GM23338 (cell line): ENCODE data around the gene CCDC120. TPM values are rescaled to one million over a fixed set of nuclear protein-coding genes. Genes with fewer than 3 reads are reported as not detected.

ENCODE experiments used
- ATAC-seq: fragments of 200-7000 bp; cut with Tn5 transposase; 3 replicates; pipeline ENCODE4 v1.9.1; 2020
- DNase-seq: peaks from one replicate; pipeline ENCODE4 v3.0.0-alpha.2; 2015; ENCODE audit warnings: low spot score
- H2AFZ ChIP-seq: fragments of 200-600 bp; sonication (generic); 2 replicates; pipeline ENCODE4 v1.8.0; 2016; ENCODE audit warnings: antibody characterized with exemption, mild to moderate bottlenecking, moderate library complexity
- H3F3A ChIP-seq: fragments of 200-600 bp; sonication (generic); replicated peaks from 2 replicates; pipeline ENCODE4 v1.8.0; 2017; ENCODE audit warnings: antibody characterized with exemption, mixed run types, low read depth
- H3K27ac ChIP-seq: fragments of 200-600 bp; sonication (generic); 2 replicates; pipeline ENCODE4 v1.6.1; 2016; ENCODE audit warnings: low read depth
- H3K27me3 ChIP-seq: fragments of 200-600 bp; sonication (generic); 2 replicates; pipeline ENCODE4 v1.8.0; 2016; ENCODE audit warnings: mild to moderate bottlenecking, mixed run types, moderate library complexity; ENCODE audit not compliant: insufficient read depth
- H3K36me3 ChIP-seq: fragments of 200-600 bp; sonication (generic); 2 replicates; pipeline ENCODE4 v1.8.0; 2016; ENCODE audit warnings: mild to moderate bottlenecking; ENCODE audit not compliant: insufficient read depth
- H3K4me1 ChIP-seq: fragments of 200-600 bp; sonication (generic); 2 replicates; pipeline ENCODE4 v1.8.0; 2016; ENCODE audit warnings: mild to moderate bottlenecking, moderate library complexity; ENCODE audit not compliant: insufficient read depth
- H3K4me2 ChIP-seq: fragments of 200-600 bp; sonication (generic); 2 replicates; pipeline ENCODE4 v1.7.1; 2017; ENCODE audit warnings: mixed run types
- H3K4me3 ChIP-seq: fragments of 200-600 bp; sonication (generic); 2 replicates; pipeline ENCODE4 v1.6.1; 2016; ENCODE audit warnings: mixed run types
- H3K79me2 ChIP-seq: fragments of 200-600 bp; sonication (generic); replicated peaks from 2 replicates; pipeline ENCODE4 v1.8.0; 2017; ENCODE audit warnings: mild to moderate bottlenecking; ENCODE audit not compliant: insufficient read depth
- H3K9me2 ChIP-seq: fragments of 200-600 bp; sonication (generic); 2 replicates; pipeline ENCODE4 v1.8.0; 2017; ENCODE audit not compliant: insufficient read depth
- H4K20me1 ChIP-seq: fragments of 200-600 bp; sonication (generic); replicated peaks from 2 replicates; pipeline ENCODE4 v1.8.0; 2017; ENCODE audit warnings: mild to moderate bottlenecking; ENCODE audit not compliant: insufficient read depth
- H3K27ac Mint-ChIP-seq: 2 replicates; pipeline ENCODE4 v1.8.0; 2020; ENCODE audit warnings: inconsistent platforms, mild to moderate bottlenecking, moderate library complexity, mixed read lengths
- H3K27me3 Mint-ChIP-seq: 3 replicates; pipeline ENCODE4 v1.8.0; 2022; ENCODE audit warnings: low read depth, mild to moderate bottlenecking, moderate library complexity, mixed read lengths, inconsistent platforms; ENCODE audit not compliant: insufficient read depth, poor library complexity
- H3K36me3 Mint-ChIP-seq: 3 replicates; pipeline ENCODE4 v1.8.0; 2021; ENCODE audit warnings: low read depth, mild to moderate bottlenecking, inconsistent platforms, moderate library complexity, mixed read lengths
- H3K4me1 Mint-ChIP-seq: 3 replicates; pipeline ENCODE4 v1.8.0; 2020; ENCODE audit warnings: mild to moderate bottlenecking, inconsistent platforms, mixed read lengths
- H3K4me3 Mint-ChIP-seq: 3 replicates; pipeline ENCODE4 v1.8.0; 2021; ENCODE audit warnings: moderate library complexity, mild to moderate bottlenecking, inconsistent platforms, mixed read lengths
- H3K9me3 Mint-ChIP-seq: 3 replicates; pipeline ENCODE4 v1.8.0; 2020; ENCODE audit warnings: moderate library complexity, mild to moderate bottlenecking, inconsistent platforms, mixed read lengths
- CREB1 ChIP-seq: fragments of 250-450 bp; sonication (Bioruptor Pico); IDR thresholded peaks from 2 replicates; pipeline ENCODE4 v1.5.0; 2020; ENCODE audit warnings: low read depth, mild to moderate bottlenecking, moderate library complexity
- EZH2 ChIP-seq: fragments of 200-600 bp; sonication (generic); IDR thresholded peaks from one replicate; pipeline ENCODE4 v1.8.0; 2017; ENCODE audit warnings: antibody characterized with exemption, mild to moderate bottlenecking, low read depth; ENCODE audit not compliant: unreplicated experiment
- EZH2phosphoT487 ChIP-seq: fragments of 200-600 bp; sonication (generic); IDR thresholded peaks from one replicate; pipeline ENCODE4 v1.8.1; 2018; ENCODE audit warnings: antibody characterized with exemption; ENCODE audit not compliant: unreplicated experiment
- JUNB ChIP-seq: IDR thresholded peaks from one replicate; pipeline ENCODE4 v1.6.1; 2016; ENCODE audit warnings: antibody characterized with exemption; ENCODE audit not compliant: unreplicated experiment
- NANOG ChIP-seq: IDR thresholded peaks from 2 replicates; pipeline ENCODE4 v1.6.1; 2016; ENCODE audit warnings: antibody characterized with exemption, borderline replicate concordance
- POLR2AphosphoS5 ChIP-seq: IDR thresholded peaks from 2 replicates; pipeline ENCODE4 v1.6.1; 2016; ENCODE audit warnings: antibody characterized with exemption, low read depth
- STAT1 ChIP-seq: IDR thresholded peaks from one replicate; pipeline ENCODE4 v1.6.1; 2016; ENCODE audit warnings: antibody characterized with exemption; ENCODE audit not compliant: unreplicated experiment
- ZNF114 ChIP-seq: fragments of 250-450 bp; sonication (Bioruptor Pico); IDR thresholded peaks from 2 replicates; pipeline ENCODE4 v1.5.0; 2020; ENCODE audit warnings: mild to moderate bottlenecking, moderate library complexity
- ZNF331 ChIP-seq: fragments of 250-450 bp; sonication (Bioruptor Pico); IDR thresholded peaks from 2 replicates; pipeline ENCODE4 v1.5.0; 2020; ENCODE audit warnings: low read depth, mild to moderate bottlenecking, moderate library complexity
- polyA plus RNA-seq: library from polyadenylated mRNA; unstranded; fragments of >200 nt; fragmentation: Nextera tagmentation; extraction: Ambion mirVana; gene quantifications from 2 replicates; pipeline ENCODE4 v1.2.1, GENCODE V29; 2016
- total RNA-seq: library from RNA; depleted of rRNA; stranded (reverse); fragments of >200 nt; shearing (Covaris generic); gene quantifications from 2 replicates; pipeline ENCODE4 v1.2.3, GENCODE V29; 2014
- TF ChIP-seq, protein P1 (sequence below): fragments of 250-450 bp; sonication (Bioruptor Pico); IDR thresholded peaks from 2 replicates; pipeline ENCODE4 v1.5.0; 2020; ENCODE audit warnings: mild to moderate bottlenecking, moderate library complexity
- TF ChIP-seq, protein P2 (sequence below): IDR thresholded peaks from 2 replicates; pipeline ENCODE4 v1.6.1; 2016; ENCODE audit warnings: antibody characterized with exemption
- TF ChIP-seq, protein P3 (sequence below): IDR thresholded peaks from one replicate; pipeline ENCODE4 v1.6.1; 2018; ENCODE audit warnings: antibody characterized with exemption; ENCODE audit not compliant: unreplicated experiment
- TF ChIP-seq, protein P4 (sequence below), 2 experiments: fragments of 200-600 bp in 1 of 2; sonication (generic) in 1 of 2; conservative IDR thresholded peaks; 2 replicates each; pipeline versions ENCODE4 v1.5.1 to v1.6.1; 2016 to 2017; ENCODE audit warnings: antibody characterized with exemption in 2 of 2, low read depth in 2 of 2, mild to moderate bottlenecking in 2 of 2, moderate library complexity in 1 of 2

CCDC120 gene
- total and polyA plus RNA-seq, 2 experiments from 2014 or later, result 3.3 to 9.9 TPM

DNA sequence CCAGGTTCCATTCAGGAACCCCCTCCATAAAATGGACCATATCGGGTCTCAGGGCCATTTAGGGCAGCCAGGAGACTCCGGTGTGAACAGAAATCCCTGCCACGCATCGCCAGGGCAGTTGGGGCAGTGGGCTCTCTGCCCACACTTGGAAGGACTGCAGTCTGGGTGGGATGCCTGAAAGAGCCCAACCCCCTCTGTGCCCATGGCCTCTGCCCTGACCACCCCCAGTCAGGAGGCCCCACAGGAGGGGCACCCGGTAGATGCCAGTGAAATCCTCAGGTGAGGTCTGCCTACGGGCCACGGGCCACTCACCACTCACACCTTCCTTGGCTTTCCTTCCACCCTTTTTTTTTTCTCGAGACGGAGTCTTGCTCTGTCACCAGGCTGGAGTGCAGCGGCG lies 10.2 kb downstream of the CCDC120 start:
- Mint-ChIP-seq H3K9me3 (no peaks in the 10 kb centered on the region; the same call in 1 of the 3 replicates), H3K36me3 (no peaks in the 10 kb centered on the region)
- DNase-seq, result no peak

More for the DNA sequence above, 10.2 kb downstream of the CCDC120 start:
- H3K27me3 ChIP-seq, result no peaks in the 10 kb centered on the region
- H3K4me3 ChIP-seq, result no peak overlapping the region
- no peak overlapping the region for H2AFZ ChIP-seq
- H3F3A ChIP-seq, result no peaks in the 10 kb centered on the region
- H3K4me1 Mint-ChIP-seq, result peaks cover 14% of the 10 kb centered on the region
- no peak overlapping the region for H3K27ac Mint-ChIP-seq
- H3K27me3 Mint-ChIP-seq, result peaks cover 13% of the 10 kb centered on the region
- H4K20me1 ChIP-seq, result no peaks in the 10 kb centered on the region
- peaks cover 4% of the 10 kb centered on the region; the same call in 1 of the 2 replicates for H3K79me2 ChIP-seq
- H3K4me1 ChIP-seq, result no peaks in the 10 kb centered on the region
- no peak for ATAC-seq
- H3K36me3 ChIP-seq, result no peaks in the 10 kb centered on the region
- no peak overlapping the region for H3K4me2 ChIP-seq
- H3K9me2 ChIP-seq, result no peaks in the 10 kb centered on the region
- no peak overlapping the region for H3K27ac ChIP-seq
- TF ChIP-seq JUNB (no peak), POLR2AphosphoS5 (no peak), ZNF114 (CRISPR knock-in tag) (no peak), ZNF331 (CRISPR knock-in tag) (no peak), NANOG (no peak), EZH2phosphoT487 (no peak), CREB1 (no peak), STAT1 (no peak), EZH2 (no peak)
- TF ChIP-seq, protein P1, sequence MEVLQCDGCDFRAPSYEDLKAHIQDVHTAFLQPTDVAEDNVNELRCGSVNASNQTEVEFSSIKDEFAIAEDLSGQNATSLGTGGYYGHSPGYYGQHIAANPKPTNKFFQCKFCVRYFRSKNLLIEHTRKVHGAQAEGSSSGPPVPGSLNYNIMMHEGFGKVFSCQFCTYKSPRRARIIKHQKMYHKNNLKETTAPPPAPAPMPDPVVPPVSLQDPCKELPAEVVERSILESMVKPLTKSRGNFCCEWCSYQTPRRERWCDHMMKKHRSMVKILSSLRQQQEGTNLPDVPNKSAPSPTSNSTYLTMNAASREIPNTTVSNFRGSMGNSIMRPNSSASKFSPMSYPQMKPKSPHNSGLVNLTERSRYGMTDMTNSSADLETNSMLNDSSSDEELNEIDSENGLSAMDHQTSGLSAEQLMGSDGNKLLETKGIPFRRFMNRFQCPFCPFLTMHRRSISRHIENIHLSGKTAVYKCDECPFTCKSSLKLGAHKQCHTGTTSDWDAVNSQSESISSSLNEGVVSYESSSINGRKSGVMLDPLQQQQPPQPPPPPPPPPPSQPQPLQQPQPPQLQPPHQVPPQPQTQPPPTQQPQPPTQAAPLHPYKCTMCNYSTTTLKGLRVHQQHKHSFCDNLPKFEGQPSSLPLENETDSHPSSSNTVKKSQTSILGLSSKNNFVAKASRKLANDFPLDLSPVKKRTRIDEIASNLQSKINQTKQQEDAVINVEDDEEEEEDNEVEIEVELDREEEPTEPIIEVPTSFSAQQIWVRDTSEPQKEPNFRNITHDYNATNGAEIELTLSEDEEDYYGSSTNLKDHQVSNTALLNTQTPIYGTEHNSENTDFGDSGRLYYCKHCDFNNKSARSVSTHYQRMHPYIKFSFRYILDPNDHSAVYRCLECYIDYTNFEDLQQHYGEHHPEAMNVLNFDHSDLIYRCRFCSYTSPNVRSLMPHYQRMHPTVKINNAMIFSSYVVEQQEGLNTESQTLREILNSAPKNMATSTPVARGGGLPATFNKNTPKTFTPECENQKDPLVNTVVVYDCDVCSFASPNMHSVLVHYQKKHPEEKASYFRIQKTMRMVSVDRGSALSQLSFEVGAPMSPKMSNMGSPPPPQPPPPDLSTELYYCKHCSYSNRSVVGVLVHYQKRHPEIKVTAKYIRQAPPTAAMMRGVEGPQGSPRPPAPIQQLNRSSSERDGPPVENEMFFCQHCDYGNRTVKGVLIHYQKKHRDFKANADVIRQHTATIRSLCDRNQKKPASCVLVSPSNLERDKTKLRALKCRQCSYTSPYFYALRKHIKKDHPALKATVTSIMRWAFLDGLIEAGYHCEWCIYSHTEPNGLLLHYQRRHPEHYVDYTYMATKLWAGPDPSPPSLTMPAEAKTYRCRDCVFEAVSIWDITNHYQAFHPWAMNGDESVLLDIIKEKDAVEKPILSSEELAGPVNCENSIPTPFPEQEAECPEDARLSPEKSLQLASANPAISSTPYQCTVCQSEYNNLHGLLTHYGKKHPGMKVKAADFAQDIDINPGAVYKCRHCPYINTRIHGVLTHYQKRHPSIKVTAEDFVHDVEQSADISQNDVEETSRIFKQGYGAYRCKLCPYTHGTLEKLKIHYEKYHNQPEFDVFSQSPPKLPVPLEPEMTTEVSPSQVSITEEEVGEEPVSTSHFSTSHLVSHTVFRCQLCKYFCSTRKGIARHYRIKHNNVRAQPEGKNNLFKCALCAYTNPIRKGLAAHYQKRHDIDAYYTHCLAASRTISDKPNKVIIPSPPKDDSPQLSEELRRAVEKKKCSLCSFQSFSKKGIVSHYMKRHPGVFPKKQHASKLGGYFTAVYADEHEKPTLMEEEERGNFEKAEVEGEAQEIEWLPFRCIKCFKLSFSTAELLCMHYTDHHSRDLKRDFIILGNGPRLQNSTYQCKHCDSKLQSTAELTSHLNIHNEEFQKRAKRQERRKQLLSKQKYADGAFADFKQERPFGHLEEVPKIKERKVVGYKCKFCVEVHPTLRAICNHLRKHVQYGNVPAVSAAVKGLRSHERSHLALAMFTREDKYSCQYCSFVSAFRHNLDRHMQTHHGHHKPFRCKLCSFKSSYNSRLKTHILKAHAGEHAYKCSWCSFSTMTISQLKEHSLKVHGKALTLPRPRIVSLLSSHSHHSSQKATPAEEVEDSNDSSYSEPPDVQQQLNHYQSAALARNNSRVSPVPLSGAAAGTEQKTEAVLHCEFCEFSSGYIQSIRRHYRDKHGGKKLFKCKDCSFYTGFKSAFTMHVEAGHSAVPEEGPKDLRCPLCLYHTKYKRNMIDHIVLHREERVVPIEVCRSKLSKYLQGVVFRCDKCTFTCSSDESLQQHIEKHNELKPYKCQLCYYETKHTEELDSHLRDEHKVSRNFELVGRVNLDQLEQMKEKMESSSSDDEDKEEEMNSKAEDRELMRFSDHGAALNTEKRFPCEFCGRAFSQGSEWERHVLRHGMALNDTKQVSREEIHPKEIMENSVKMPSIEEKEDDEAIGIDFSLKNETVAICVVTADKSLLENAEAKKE (CRISPR knock-in tag), result no peak
- TF ChIP-seq, protein P2, sequence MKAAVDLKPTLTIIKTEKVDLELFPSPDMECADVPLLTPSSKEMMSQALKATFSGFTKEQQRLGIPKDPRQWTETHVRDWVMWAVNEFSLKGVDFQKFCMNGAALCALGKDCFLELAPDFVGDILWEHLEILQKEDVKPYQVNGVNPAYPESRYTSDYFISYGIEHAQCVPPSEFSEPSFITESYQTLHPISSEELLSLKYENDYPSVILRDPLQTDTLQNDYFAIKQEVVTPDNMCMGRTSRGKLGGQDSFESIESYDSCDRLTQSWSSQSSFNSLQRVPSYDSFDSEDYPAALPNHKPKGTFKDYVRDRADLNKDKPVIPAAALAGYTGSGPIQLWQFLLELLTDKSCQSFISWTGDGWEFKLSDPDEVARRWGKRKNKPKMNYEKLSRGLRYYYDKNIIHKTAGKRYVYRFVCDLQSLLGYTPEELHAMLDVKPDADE, result no peak
- TF ChIP-seq, protein P3, sequence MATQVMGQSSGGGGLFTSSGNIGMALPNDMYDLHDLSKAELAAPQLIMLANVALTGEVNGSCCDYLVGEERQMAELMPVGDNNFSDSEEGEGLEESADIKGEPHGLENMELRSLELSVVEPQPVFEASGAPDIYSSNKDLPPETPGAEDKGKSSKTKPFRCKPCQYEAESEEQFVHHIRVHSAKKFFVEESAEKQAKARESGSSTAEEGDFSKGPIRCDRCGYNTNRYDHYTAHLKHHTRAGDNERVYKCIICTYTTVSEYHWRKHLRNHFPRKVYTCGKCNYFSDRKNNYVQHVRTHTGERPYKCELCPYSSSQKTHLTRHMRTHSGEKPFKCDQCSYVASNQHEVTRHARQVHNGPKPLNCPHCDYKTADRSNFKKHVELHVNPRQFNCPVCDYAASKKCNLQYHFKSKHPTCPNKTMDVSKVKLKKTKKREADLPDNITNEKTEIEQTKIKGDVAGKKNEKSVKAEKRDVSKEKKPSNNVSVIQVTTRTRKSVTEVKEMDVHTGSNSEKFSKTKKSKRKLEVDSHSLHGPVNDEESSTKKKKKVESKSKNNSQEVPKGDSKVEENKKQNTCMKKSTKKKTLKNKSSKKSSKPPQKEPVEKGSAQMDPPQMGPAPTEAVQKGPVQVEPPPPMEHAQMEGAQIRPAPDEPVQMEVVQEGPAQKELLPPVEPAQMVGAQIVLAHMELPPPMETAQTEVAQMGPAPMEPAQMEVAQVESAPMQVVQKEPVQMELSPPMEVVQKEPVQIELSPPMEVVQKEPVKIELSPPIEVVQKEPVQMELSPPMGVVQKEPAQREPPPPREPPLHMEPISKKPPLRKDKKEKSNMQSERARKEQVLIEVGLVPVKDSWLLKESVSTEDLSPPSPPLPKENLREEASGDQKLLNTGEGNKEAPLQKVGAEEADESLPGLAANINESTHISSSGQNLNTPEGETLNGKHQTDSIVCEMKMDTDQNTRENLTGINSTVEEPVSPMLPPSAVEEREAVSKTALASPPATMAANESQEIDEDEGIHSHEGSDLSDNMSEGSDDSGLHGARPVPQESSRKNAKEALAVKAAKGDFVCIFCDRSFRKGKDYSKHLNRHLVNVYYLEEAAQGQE, result no peak
- TF ChIP-seq, protein P4, sequence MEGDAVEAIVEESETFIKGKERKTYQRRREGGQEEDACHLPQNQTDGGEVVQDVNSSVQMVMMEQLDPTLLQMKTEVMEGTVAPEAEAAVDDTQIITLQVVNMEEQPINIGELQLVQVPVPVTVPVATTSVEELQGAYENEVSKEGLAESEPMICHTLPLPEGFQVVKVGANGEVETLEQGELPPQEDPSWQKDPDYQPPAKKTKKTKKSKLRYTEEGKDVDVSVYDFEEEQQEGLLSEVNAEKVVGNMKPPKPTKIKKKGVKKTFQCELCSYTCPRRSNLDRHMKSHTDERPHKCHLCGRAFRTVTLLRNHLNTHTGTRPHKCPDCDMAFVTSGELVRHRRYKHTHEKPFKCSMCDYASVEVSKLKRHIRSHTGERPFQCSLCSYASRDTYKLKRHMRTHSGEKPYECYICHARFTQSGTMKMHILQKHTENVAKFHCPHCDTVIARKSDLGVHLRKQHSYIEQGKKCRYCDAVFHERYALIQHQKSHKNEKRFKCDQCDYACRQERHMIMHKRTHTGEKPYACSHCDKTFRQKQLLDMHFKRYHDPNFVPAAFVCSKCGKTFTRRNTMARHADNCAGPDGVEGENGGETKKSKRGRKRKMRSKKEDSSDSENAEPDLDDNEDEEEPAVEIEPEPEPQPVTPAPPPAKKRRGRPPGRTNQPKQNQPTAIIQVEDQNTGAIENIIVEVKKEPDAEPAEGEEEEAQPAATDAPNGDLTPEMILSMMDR (conservative IDR thresholded peaks at IDR 0.05; ENCODE audit: low read depth in 2 of 2), result no peak
- no peak overlapping the region for H3K4me3 Mint-ChIP-seq
